Right atrium auricular region (tissue), 2 donors: ENCODE measurements around the gene PCARE. TPM values are rescaled to one million over a fixed set of nuclear protein-coding genes. Genes with fewer than 3 reads are reported as not detected.

Experiments
- DNase-seq: peaks from one replicate; pipeline ENCODE4 v3.0.0-alpha.2; 2019; ENCODE audit warnings: low spot score
- H3K27ac ChIP-seq, 2 donors: fragments of 200-600 bp; sonication (generic); 1 replicate in 1 of 2; 2 replicates in 1 of 2; pipeline ENCODE4 v1.5.1; 2016 to 2019
- H3K27me3 ChIP-seq, 2 donors: fragments of 200-600 bp; sonication (generic); one replicate each; pipeline versions ENCODE4 v1.5.1 to v1.6.0; 2017 to 2019
- H3K36me3 ChIP-seq: fragments of 200-600 bp; sonication (generic); one replicate; pipeline ENCODE4 v1.5.1; 2016
- H3K4me1 ChIP-seq, 2 donors: fragments of 200-600 bp; sonication (generic); one replicate each; pipeline versions ENCODE4 v1.5.1 to v1.6.0; 2017 to 2019
- H3K4me3 ChIP-seq, 2 donors: fragments of 200-600 bp; sonication (generic); 1 replicate in 1 of 2; 2 replicates in 1 of 2; pipeline ENCODE4 v1.5.1; 2017 to 2019; ENCODE audit warnings: mild to moderate bottlenecking in 1 of 2, moderate library complexity in 1 of 2
- H3K9me3 ChIP-seq, 2 donors: fragments of 200-600 bp; sonication (generic); one replicate each; pipeline ENCODE4 v1.5.1; 2019
- CTCF ChIP-seq, 2 donors: fragments of 200-600 bp; sonication (generic); IDR thresholded peaks; one replicate each; pipeline ENCODE4 v1.5.1; 2019; ENCODE audit warnings: antibody characterized with exemption in 2 of 2
- total RNA-seq, 2 donors: library from RNA; depleted of rRNA; stranded (reverse); fragments of >200 nt; gene quantifications; one replicate each; pipeline ENCODE4 v1.1.0, GENCODE V29; 2016

PCARE gene
- total RNA-seq, 2 donors from 2014 or later = 0.79 to 2.2 TPM

DNA sequence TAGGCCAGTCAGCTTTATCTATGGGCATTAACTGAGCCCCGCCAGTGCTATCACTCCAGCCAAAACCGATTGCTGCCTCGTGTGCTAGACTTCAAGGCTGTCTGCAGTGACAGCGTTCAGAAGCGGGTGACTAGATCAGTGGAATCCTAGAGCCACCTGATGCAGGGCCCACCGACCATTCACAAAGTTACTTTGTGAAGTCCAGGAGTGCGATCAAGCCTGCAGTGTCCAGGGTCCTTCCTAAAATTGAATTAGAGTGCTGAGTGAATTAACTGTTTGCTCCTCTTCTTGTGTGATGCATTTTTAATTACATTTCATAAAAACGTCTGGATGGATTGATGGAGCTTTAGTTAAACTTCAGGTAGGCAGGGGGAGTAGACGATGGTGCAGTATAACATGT, 13.9 kb downstream of the PCARE start:
- DNase-seq = no peak
- Histone ChIP-seq H3K4me1 (peaks cover 0 to 25% of the 10 kb centered on the region in 2 donors), H3K4me3 (no peak overlapping the region), H3K27me3 (no peaks in the 10 kb centered on the region), H3K9me3 (no peaks in the 10 kb centered on the region), H3K36me3 (no peaks in the 10 kb centered on the region), H3K27ac (no peak overlapping the region)
- TF ChIP-seq CTCF (IDR thresholded peaks at IDR 0.05) = no peak

DNA sequence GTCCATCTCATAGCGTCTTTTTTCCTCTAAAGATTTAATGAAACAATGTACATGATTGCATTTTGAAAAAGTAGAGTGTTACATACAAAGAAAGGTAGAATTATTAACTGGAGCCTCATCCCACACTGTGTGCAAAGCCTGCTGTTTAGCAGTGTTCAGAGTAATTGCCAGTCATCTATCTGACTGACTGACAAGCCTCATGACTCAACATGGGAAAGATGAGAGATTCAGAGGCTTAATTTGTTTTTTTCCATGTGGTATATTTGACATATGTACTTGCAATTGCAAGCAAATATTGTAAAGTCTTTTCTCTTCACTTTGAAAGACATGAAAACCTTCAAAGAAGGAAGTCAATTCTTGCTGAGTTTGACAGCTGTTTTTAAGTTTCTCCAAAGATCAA, 14.7 kb downstream of the PCARE start:
- H3K27ac ChIP-seq = no peak overlapping the region
- peaks cover 0 to 18% of the 10 kb centered on the region in 2 donors for H3K4me1 ChIP-seq
- DNase-seq = no peak
- no peaks in the 10 kb centered on the region for H3K27me3 ChIP-seq
- H3K9me3 ChIP-seq = no peaks in the 10 kb centered on the region
- H3K4me3 ChIP-seq = no peak overlapping the region
- TF ChIP-seq CTCF (IDR thresholded peaks at IDR 0.05) = no peak
- H3K36me3 ChIP-seq = no peaks in the 10 kb centered on the region

DNA sequence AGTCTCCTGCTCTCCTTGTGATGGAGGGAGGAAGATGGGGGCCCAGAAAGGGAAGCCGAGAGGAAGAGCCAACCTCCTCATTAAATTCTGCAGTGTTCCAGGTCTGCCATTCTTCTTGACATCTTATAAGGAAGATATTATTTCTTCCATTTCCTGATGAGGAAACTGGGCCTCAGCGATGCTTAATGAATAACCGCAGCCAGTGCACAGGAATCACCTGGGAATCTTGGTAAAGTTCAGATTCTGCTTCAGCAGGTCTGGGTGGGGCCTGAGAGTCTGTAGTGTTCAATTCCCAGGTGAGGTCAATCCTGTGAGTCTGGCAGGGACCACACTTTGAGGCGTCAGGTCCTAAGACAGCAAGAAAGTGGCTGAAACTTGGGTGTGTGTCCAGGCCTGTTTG, 17.3 kb downstream of the PCARE start:
- H3K27me3 ChIP-seq = no peaks in the 10 kb centered on the region
- TF ChIP-seq CTCF (IDR thresholded peaks at IDR 0.05) = no peak
- no peaks in the 10 kb centered on the region for H3K9me3 ChIP-seq
- no peak for DNase-seq
- no peaks in the 10 kb centered on the region for H3K4me1 ChIP-seq
- no peak overlapping the region for H3K27ac ChIP-seq
- no peak overlapping the region for H3K4me3 ChIP-seq
- H3K36me3 ChIP-seq = no peaks in the 10 kb centered on the region

- no peak for TF ChIP-seq CTCF (IDR thresholded peaks at IDR 0.05)
- no peaks in the 10 kb centered on the region for H3K4me1 ChIP-seq
- no peak overlapping the region for H3K4me3 ChIP-seq
- no peak for DNase-seq
- no peaks in the 10 kb centered on the region for H3K27me3 ChIP-seq
- H3K9me3 ChIP-seq = no peaks in the 10 kb centered on the region
- no peak overlapping the region for H3K27ac ChIP-seq
- no peaks in the 10 kb centered on the region for H3K36me3 ChIP-seq
These were observed 17.9 kb downstream of the PCARE start for GRCh38 chr2:29056452-29056851.

DNA sequence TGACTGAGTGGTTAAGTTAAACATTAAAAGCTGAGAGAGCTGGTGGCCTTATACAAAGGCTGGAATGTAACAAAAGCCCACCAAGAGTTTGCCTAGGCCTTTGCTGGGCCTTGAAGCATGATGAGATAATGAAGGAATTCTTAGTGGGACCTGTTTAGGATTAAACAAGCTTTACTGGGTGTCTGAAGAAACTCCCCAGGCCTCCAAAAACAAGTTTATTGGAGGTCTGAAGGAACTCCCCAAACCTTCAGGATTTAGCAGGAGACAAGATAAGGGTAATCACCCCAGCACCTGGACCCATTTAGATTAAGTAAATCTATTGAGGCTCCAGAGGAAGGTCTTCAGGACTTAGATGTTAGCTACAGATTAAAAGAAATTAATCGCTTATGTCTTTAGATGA, 18.7 kb downstream of the PCARE start:
- no peaks in the 10 kb centered on the region for H3K4me1 ChIP-seq
- TF ChIP-seq CTCF (IDR thresholded peaks at IDR 0.05) = no peak
- H3K27ac ChIP-seq = no peak overlapping the region
- no peaks in the 10 kb centered on the region for H3K36me3 ChIP-seq
- H3K27me3 ChIP-seq = no peaks in the 10 kb centered on the region
- H3K4me3 ChIP-seq = no peak overlapping the region
- H3K9me3 ChIP-seq = no peaks in the 10 kb centered on the region
- no peak for DNase-seq

DNA sequence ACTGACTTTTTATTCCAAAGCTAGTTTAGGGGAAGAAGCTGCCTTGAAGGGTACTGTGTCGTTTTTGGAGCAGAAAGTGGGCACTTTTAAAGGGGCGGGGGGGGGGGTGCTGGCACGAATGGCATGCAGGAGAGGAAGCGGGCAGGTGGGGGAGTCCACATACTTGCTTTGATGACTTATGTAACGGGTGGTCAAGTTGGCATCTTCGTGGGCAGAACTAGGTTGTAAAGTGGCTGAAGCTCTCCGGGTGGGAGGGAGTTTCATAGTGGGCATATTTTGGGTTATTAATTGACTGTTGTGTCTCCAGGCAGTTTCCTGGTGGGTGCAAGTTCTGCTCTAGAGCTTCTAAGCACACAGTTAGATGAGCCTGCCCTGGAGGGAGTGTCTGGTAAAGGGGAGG, 19.9 kb downstream of the PCARE start:
- Histone ChIP-seq H3K36me3 (no peaks in the 10 kb centered on the region), H3K27ac (no peak overlapping the region), H3K4me1 (no peaks in the 10 kb centered on the region), H3K9me3 (no peaks in the 10 kb centered on the region), H3K27me3 (no peaks in the 10 kb centered on the region), H3K4me3 (no peak overlapping the region)
- TF ChIP-seq CTCF (IDR thresholded peaks at IDR 0.05) = no peak
- no peak for DNase-seq
